ENCODE results near the gene TUB.

GRCh38 chr11:8075119-8075726 is 5.8 kb upstream of the TUB start:
- no peak for TF ChIP-seq CTCF (IDR thresholded peaks at IDR 0.05; ENCODE audit: low read length)
- TF ChIP-seq EZH2 (optimal IDR thresholded peaks at IDR 0.05; ENCODE audit: low read depth, low read length): no peak
- no peak for TF ChIP-seq EZH2phosphoT487 (IDR thresholded peaks at IDR 0.05; ENCODE audit: low read length)

Data from MM.1S (cell line).